ENCODE results near the gene FLACC1.

- TF ChIP-seq EZH2 (IDR thresholded peaks at IDR 0.05; ENCODE audit: insufficient read depth, poor library complexity, severe bottlenecking) (no peak), EZH2phosphoT487 (IDR thresholded peaks at IDR 0.05; ENCODE audit: insufficient read depth, low read depth) (no peak)
Observed at GRCh38 chr2:201261471-201261870, 95.7 kb downstream of the FLACC1 start.
